SK-N-SH treated with all-trans-retinoic acid at 6 μM for 48 hours (cell line): ENCODE results near the gene OR8G1.

Experiments used
- ARNTL ChIP-seq: fragments of 450-650 bp; formaldehyde crosslinking; IDR thresholded peaks from 2 replicates; pipeline ENCODE4 v1.5.0; 2020; ENCODE audit warnings: low read depth, mild to moderate bottlenecking, moderate library complexity, borderline replicate concordance
- GLIS3 ChIP-seq: fragments of 250-450 bp; sonication (Bioruptor Pico); IDR thresholded peaks from 2 replicates; pipeline ENCODE4 v1.5.0; 2020; ENCODE audit warnings: mild to moderate bottlenecking, moderate library complexity
- ISL1 ChIP-seq: fragments of 250-450 bp; sonication (Bioruptor Pico); IDR thresholded peaks from 2 replicates; pipeline ENCODE4 v2.1.2; 2022; ENCODE audit warnings: mild to moderate bottlenecking, moderate library complexity
- TCF4 ChIP-seq: fragments of 250-450 bp; sonication (Bioruptor Pico); IDR thresholded peaks from 2 replicates; pipeline ENCODE4 v1.8.0; 2021; ENCODE audit warnings: mild to moderate bottlenecking, moderate library complexity, borderline replicate concordance
- TOX ChIP-seq: fragments of 250-450 bp; sonication (Bioruptor Pico); IDR thresholded peaks from 2 replicates; pipeline ENCODE4 v1.8.0; 2021; ENCODE audit warnings: mild to moderate bottlenecking, moderate library complexity, borderline replicate concordance
- ZC3H10 ChIP-seq: fragments of 250-450 bp; sonication (Bioruptor Pico); IDR thresholded peaks from 2 replicates; pipeline ENCODE4 v1.5.1; 2021; ENCODE audit warnings: mild to moderate bottlenecking, moderate library complexity
- ZFP3 ChIP-seq: fragments of 250-450 bp; sonication (Bioruptor Pico); IDR thresholded peaks from 2 replicates; pipeline ENCODE4 v1.5.0; 2020; ENCODE audit warnings: mild to moderate bottlenecking, moderate library complexity
- TF ChIP-seq, protein P1 (sequence below): fragments of 250-450 bp; sonication (Bioruptor Pico); IDR thresholded peaks from 2 replicates; pipeline ENCODE4 v1.5.1; 2020; ENCODE audit warnings: low read depth, mild to moderate bottlenecking, moderate library complexity

DNA sequence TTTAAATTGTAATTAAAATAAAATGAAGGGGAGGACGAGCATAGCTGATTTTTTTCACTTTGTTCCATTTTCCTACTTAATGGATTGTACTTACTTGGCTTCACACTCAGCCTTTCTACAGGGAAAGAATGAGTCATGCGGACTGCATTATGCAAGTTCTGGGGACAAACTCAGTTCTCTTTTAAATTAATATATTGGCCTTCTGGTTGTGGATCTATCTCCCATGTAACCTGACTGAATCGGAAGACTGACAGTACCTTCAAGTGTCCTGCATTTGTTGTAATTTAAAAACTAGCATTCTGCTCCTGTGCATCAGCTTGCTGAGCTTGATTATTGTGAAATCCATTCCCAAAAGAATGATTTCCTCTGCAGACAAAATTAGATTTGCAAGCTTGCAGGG is 60.7 kb downstream of the OR8G1 start:
- no peak for TF ChIP-seq ZC3H10
- no peak for TF ChIP-seq TOX (CRISPR knock-in tag)
- TF ChIP-seq, protein P1, sequence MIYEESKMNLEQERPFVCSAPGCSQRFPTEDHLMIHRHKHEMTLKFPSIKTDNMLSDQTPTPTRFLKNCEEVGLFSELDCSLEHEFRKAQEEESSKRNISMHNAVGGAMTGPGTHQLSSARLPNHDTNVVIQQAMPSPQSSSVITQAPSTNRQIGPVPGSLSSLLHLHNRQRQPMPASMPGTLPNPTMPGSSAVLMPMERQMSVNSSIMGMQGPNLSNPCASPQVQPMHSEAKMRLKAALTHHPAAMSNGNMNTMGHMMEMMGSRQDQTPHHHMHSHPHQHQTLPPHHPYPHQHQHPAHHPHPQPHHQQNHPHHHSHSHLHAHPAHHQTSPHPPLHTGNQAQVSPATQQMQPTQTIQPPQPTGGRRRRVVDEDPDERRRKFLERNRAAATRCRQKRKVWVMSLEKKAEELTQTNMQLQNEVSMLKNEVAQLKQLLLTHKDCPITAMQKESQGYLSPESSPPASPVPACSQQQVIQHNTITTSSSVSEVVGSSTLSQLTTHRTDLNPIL (CRISPR knock-in tag) = no peak
- no peak for TF ChIP-seq ZFP3 (CRISPR knock-in tag)
- no peak for TF ChIP-seq GLIS3 (CRISPR knock-in tag)
- no peak for TF ChIP-seq ISL1 (CRISPR knock-in tag)
- TF ChIP-seq TCF4 (CRISPR knock-in tag) = no peak
- no peak for TF ChIP-seq ARNTL (CRISPR knock-in tag)
